IMR-90 (cell line): ENCODE data around the gene OR51M1. TPM values are rescaled to one million over a fixed set of nuclear protein-coding genes. Genes with fewer than 3 reads are reported as not detected.
A peak's percentile ranks its signal among the peaks of the same experiment; 100 is the strongest.

Experiments
- ATAC-seq: fragments of 200-7000 bp; cut with Tn5 transposase; 2 replicates; pipeline ENCODE4 v1.9.1; 2020; ENCODE audit warnings: low read depth, mild to moderate bottlenecking, moderate library complexity
- BruUV-seq: library from RNA; stranded (reverse); fragments of 400-500 nt; replicated peaks from 2 replicates; lab custom pipeline; 2021; lab: Mats Ljungman, UMichigan
- CTCF ChIA-PET: fragments of 300-600 bp; formaldehyde crosslinking; extraction: SDS; loops from one replicate; lab custom pipeline; 2021; ENCODE audit warnings: antibody characterized with exemption; lab: Yijun Ruan, JAX
- POLR2A ChIA-PET: fragments of 300-600 bp; sonication (Branson Sonifier 250); formaldehyde crosslinking; loops from one replicate; lab custom pipeline; 2022; ENCODE audit warnings: antibody characterized with exemption; ENCODE audit not compliant: unreplicated experiment; lab: Charles Lee
- DNase-seq: peaks from one replicate; pipeline ENCODE4 v3.0.0; 2013
- H2AFZ ChIP-seq: replicated peaks from 2 replicates; pipeline ENCODE3; 2013; ENCODE audit warnings: low read length, mild to moderate bottlenecking; ENCODE audit not compliant: poor library complexity
- H2AK5ac ChIP-seq: 2 replicates; pipeline ENCODE4 v1.6.1; 2013; ENCODE audit warnings: low read depth, low read length, inconsistent platforms
- H2AK9ac ChIP-seq: replicated peaks from 2 replicates; pipeline ENCODE3; 2013; ENCODE audit warnings: mild to moderate bottlenecking, low read depth, low read length, moderate library complexity; ENCODE audit not compliant: poor library complexity
- H2BK120ac ChIP-seq: 2 replicates; pipeline ENCODE4 v1.6.1; 2013; ENCODE audit warnings: low read depth, low read length, inconsistent platforms
- H2BK15ac ChIP-seq: 3 replicates; pipeline ENCODE4 v1.6.1; 2013; ENCODE audit warnings: low read depth, low read length, inconsistent platforms
- H2BK20ac ChIP-seq: 2 replicates; pipeline ENCODE4 v1.6.1; 2013; ENCODE audit warnings: low read depth, mild to moderate bottlenecking, inconsistent platforms, low read length, moderate library complexity
- H2BK5ac ChIP-seq: 2 replicates; pipeline ENCODE4 v1.6.1; 2013; ENCODE audit warnings: mild to moderate bottlenecking, low read depth, low read length, inconsistent platforms; ENCODE audit not compliant: poor library complexity, severe bottlenecking
- H3K14ac ChIP-seq: replicated peaks from 2 replicates; pipeline ENCODE4 v1.6.1; 2013; ENCODE audit warnings: low read depth, low read length, inconsistent platforms
- H3K18ac ChIP-seq: 2 replicates; pipeline ENCODE4 v1.6.1; 2013; ENCODE audit warnings: low read depth, low read length, control low read depth
- H3K23ac ChIP-seq: 2 replicates; pipeline ENCODE4 v1.6.1; 2013; ENCODE audit warnings: low read depth, low read length, inconsistent platforms
- H3K27ac ChIP-seq: 2 replicates; pipeline ENCODE4 v1.5.1; 2013; ENCODE audit warnings: mild to moderate bottlenecking, control low read depth, low read length; ENCODE audit not compliant: insufficient read depth
- H3K27me3 ChIP-seq: 2 replicates; pipeline ENCODE4 v1.6.1; 2013; ENCODE audit warnings: low read length; ENCODE audit not compliant: control insufficient read depth, insufficient read depth
- H3K36me3 ChIP-seq: 2 replicates; pipeline ENCODE4 v1.6.1; 2013; ENCODE audit warnings: low read length, mixed read lengths; ENCODE audit not compliant: control insufficient read depth, insufficient read depth
- H3K4ac ChIP-seq: 2 replicates; pipeline ENCODE4 v1.6.1; 2013; ENCODE audit warnings: low read depth, low read length, inconsistent platforms
- H3K4me1 ChIP-seq: 2 replicates; pipeline ENCODE4 v1.6.1; 2013; ENCODE audit warnings: low read length, mixed read lengths; ENCODE audit not compliant: control insufficient read depth, insufficient read depth
- H3K4me2 ChIP-seq: 2 replicates; pipeline ENCODE4 v1.6.1; 2013; ENCODE audit warnings: low read depth, mild to moderate bottlenecking, control low read depth, low read length, moderate library complexity
- H3K4me3 ChIP-seq: 2 replicates; pipeline ENCODE4 v1.5.1; 2013; ENCODE audit warnings: low read depth, mild to moderate bottlenecking, control low read depth, low read length, moderate library complexity; ENCODE audit not compliant: insufficient read depth
- H3K56ac ChIP-seq: 2 replicates; pipeline ENCODE4 v1.6.1; 2013; ENCODE audit warnings: low read length, inconsistent platforms; ENCODE audit not compliant: insufficient read depth; ENCODE audit errors: extremely low read depth
- H3K79me1 ChIP-seq, 2 experiments: 2 replicates each; pipeline ENCODE4 v1.6.1; 2013; ENCODE audit warnings: low read length in 2 of 2, inconsistent platforms in 1 of 2, low read depth in 1 of 2
- H3K9ac ChIP-seq: 2 replicates; pipeline ENCODE4 v1.6.1; 2013; ENCODE audit warnings: low read depth, low read length, control low read depth
- H3K9me1 ChIP-seq: 2 replicates; pipeline ENCODE4 v1.6.1; 2013; ENCODE audit warnings: low read length, inconsistent platforms; ENCODE audit not compliant: insufficient read depth
- H3K9me3 ChIP-seq: 2 replicates; pipeline ENCODE4 v1.6.1; 2013; ENCODE audit warnings: low read length; ENCODE audit not compliant: control insufficient read depth, insufficient read depth
- H4K20me1 ChIP-seq: 2 replicates; pipeline ENCODE4 v1.6.1; 2013; ENCODE audit warnings: low read length, inconsistent platforms; ENCODE audit not compliant: insufficient read depth
- H4K5ac ChIP-seq: 2 replicates; pipeline ENCODE4 v1.6.1; 2013; ENCODE audit warnings: mild to moderate bottlenecking, low read depth, low read length, control low read depth
- H4K8ac ChIP-seq, 2 experiments: 2 replicates each; pipeline ENCODE4 v1.6.1; 2013; ENCODE audit warnings: low read depth in 2 of 2, low read length in 2 of 2, control low read depth in 1 of 2, inconsistent platforms in 1 of 2
- H4K91ac ChIP-seq: 2 replicates; pipeline ENCODE4 v1.6.1; 2013; ENCODE audit warnings: low read depth, low read length, inconsistent platforms; ENCODE audit not compliant: insufficient read depth
- CEBPB ChIP-seq: IDR thresholded peaks from 2 replicates; pipeline ENCODE4 v1.6.1; 2012; ENCODE audit warnings: low read depth, low read length, improper control_type of control experiment
- CHD1 ChIP-seq: IDR thresholded peaks from 2 replicates; pipeline ENCODE4 v1.6.1; 2012; ENCODE audit warnings: low read depth, low read length, improper control_type of control experiment
- ELK1 ChIP-seq: fragments of 150-350 bp; IDR thresholded peaks from 2 replicates; pipeline ENCODE4 v1.6.1; 2016; ENCODE audit warnings: low read depth, mild to moderate bottlenecking, low read length, moderate library complexity, borderline replicate concordance
- FOS ChIP-seq: fragments of 150-350 bp; IDR thresholded peaks from 2 replicates; pipeline ENCODE4 v1.6.1; 2016; ENCODE audit warnings: low read depth, low read length
- MAFK ChIP-seq: IDR thresholded peaks from 2 replicates; pipeline ENCODE4 v1.6.1; 2012; ENCODE audit warnings: low read depth, low read length, improper control_type of control experiment
- NFE2L2 ChIP-seq: fragments of 150-350 bp; IDR thresholded peaks from 2 replicates; pipeline ENCODE4 v1.6.1; 2016; ENCODE audit warnings: low read depth, mild to moderate bottlenecking, low read length
- POLR2A ChIP-seq: IDR thresholded peaks from 2 replicates; pipeline ENCODE4 v1.6.1; 2012; ENCODE audit warnings: mild to moderate bottlenecking, low read depth, low read length
- RAD21 ChIP-seq: IDR thresholded peaks from 2 replicates; pipeline ENCODE4 v1.6.1; 2012; ENCODE audit warnings: low read length, improper control_type of control experiment
- SMC3 ChIP-seq: fragments of 150-350 bp; IDR thresholded peaks from 2 replicates; pipeline ENCODE4 v1.6.1; 2016; ENCODE audit warnings: low read depth, mild to moderate bottlenecking, antibody characterized with exemption, low read length, moderate library complexity
- WGBS, 2 experiments: methylation state at CpG; one replicate each; pipeline versions ENCODE4 v1.1.5 to v1.1.7; 2013; ENCODE audit warnings: missing lambda C conversion rate in 2 of 2; ENCODE audit not compliant: insufficient read length in 1 of 2; ENCODE audit errors: extremely low coverage in 2 of 2; 5-methylcytosine and 5-hydroxymethylcytosine counted together
- dilution Hi-C: fragments of 300-500 bp; cut with HindIII; formaldehyde crosslinking; loops from one replicate; pipeline ENCODE4 v1.14.3; 2018; ENCODE audit warnings: low sequenced_read_pairs; ENCODE audit not compliant: unreplicated experiment
- in situ Hi-C: fragments of 300-500 bp; cut with MboI; formaldehyde crosslinking; loops from 3 replicates; pipeline ENCODE4 v1.14.3; 2019; ENCODE audit warnings: low sequenced_read_pairs, inconsistent platforms, mixed read lengths
- intact Hi-C: fragments of 100-400 bp; cut with micrococcal nuclease; formaldehyde crosslinking; loops from 2 replicates; pipeline ENCODE4 v1.10.0; 2022
- polyA plus RNA-seq, 3 experiments: library from polyadenylated mRNA; depleted of rRNA; stranded (reverse); fragments of >200 nt; gene quantifications; 2 replicates each; pipeline ENCODE4 v1.2.3, GENCODE V29; 2012; ENCODE audit warnings: low replicate concordance in 1 of 3
- total RNA-seq: library from RNA; depleted of rRNA; stranded (reverse); fragments of >200 nt; gene quantifications from 2 replicates; pipeline ENCODE4 v1.2.3, GENCODE V29; 2012
- TF ChIP-seq, protein P1 (sequence below): conservative IDR thresholded peaks from 2 replicates; pipeline ENCODE4 v1.5.1; 2012; ENCODE audit warnings: mild to moderate bottlenecking, low read depth, low read length, improper control_type of control experiment

Gene OR51M1
- total and polyA plus RNA-seq, 2 of the 4 experiments (the other 2 are of a cell fraction) = 0.54 to 0.87 TPM

DNA sequence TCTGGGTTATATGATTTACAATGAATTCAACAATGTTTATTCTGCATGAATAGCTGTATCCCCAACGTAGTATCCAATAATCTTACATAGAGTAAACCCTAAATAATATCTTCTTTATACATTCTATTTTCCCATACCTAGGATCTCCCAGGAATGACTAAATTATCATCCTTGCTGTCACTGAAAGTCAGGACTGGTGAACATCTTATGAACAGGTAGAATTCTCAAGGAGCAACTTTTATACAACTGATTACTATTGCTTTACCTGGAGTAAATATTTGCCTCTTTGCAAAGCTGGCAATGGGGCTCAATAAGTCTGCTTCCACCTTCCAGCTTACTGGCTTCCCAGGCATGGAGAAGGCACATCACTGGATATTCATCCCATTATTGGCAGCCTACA lies 32.4 kb upstream of the OR51M1 start, which contains the start of gene OR51B6:
TSS of gene OR51B6 (plus strand) at position 301 of the 400 bp plus-strand sequence. CDS start at position 301, 0 bp downstream.
- no peak for TF ChIP-seq NFE2L2
- no peak for TF ChIP-seq RAD21
- no peak for TF ChIP-seq SMC3
- no peak for TF ChIP-seq ELK1
- TF ChIP-seq POLR2A = no peak
- TF ChIP-seq CEBPB = no peak
- TF ChIP-seq, protein P1, sequence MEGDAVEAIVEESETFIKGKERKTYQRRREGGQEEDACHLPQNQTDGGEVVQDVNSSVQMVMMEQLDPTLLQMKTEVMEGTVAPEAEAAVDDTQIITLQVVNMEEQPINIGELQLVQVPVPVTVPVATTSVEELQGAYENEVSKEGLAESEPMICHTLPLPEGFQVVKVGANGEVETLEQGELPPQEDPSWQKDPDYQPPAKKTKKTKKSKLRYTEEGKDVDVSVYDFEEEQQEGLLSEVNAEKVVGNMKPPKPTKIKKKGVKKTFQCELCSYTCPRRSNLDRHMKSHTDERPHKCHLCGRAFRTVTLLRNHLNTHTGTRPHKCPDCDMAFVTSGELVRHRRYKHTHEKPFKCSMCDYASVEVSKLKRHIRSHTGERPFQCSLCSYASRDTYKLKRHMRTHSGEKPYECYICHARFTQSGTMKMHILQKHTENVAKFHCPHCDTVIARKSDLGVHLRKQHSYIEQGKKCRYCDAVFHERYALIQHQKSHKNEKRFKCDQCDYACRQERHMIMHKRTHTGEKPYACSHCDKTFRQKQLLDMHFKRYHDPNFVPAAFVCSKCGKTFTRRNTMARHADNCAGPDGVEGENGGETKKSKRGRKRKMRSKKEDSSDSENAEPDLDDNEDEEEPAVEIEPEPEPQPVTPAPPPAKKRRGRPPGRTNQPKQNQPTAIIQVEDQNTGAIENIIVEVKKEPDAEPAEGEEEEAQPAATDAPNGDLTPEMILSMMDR = no peak
- TF ChIP-seq CHD1 = no peak
- TF ChIP-seq FOS = no peak
- TF ChIP-seq MAFK = no peak
- Histone ChIP-seq H2BK20ac (peak within 1 kb of the TSS; percentile 94), H3K9me3 (peaks cover 2% of the 10 kb centered on the region; the same call in 1 of the 2 replicates), H2AFZ (no peak within 1 kb of the TSS), H3K18ac (peak within 1 kb of the TSS; percentile 89; the same call in 1 of the 2 replicates), H3K79me1 (no peaks in the 10 kb centered on the region), H3K14ac (peak within 1 kb of the TSS; percentile 63; the same call in 1 of the 2 replicates), H3K4me3 (no peak within 1 kb of the TSS), H3K27ac (no peak within 1 kb of the TSS), H3K4ac (peak within 1 kb of the TSS; percentile 68), H4K91ac (peak within 1 kb of the TSS; percentile 66), H4K20me1 (no peaks in the 10 kb centered on the region), H3K9me1 (no peaks in the 10 kb centered on the region), H2BK5ac (peak within 1 kb of the TSS; percentile 99), H2BK120ac (peak within 1 kb of the TSS; percentile 97), H3K4me1 (peaks cover 8% of the 10 kb centered on the region; the same call in 1 of the 2 replicates), H2AK5ac (peak within 1 kb of the TSS; percentile 59), H3K27me3 (no peaks in the 10 kb centered on the region), H3K4me2 (no peak within 1 kb of the TSS), H3K56ac (no peak within 1 kb of the TSS), H4K8ac (peak within 1 kb of the TSS; percentile 53 to 56; a peak in 3 of 4 replicates), H3K9ac (no peak within 1 kb of the TSS), H2AK9ac (no peak within 1 kb of the TSS), H2BK15ac (peak within 1 kb of the TSS; percentile 91), H3K23ac (0 out of 2 replicates have a peak within 1 kb of the TSS, but pooled peaks have one; percentile 51), H3K36me3 (no peaks in the 10 kb centered on the region), H4K5ac (peak within 1 kb of the TSS; percentile 98; the same call in 1 of the 2 replicates)
- ATAC-seq (no peak), DNase-seq (no peak)
- CTCF ChIA-PET = interaction anchor here (0.6 kb wide), 1 partner anchor 68 kb away, joined by 3 read pairs; no protein-coding TSS in a partner anchor
- intact Hi-C loops (no loop called here), dilution Hi-C loops (no loop called here), in situ Hi-C loops (no loop called here)
- no TSS peak for BruUV-seq
- WGBS, 2 experiments = no CpG with 5 or more reads among the region's 1 CpG
- POLR2A ChIA-PET = no interaction called here
